HAP-1 (cell line): ENCODE data around the gene RNASE1.

Experiments
- DNase-seq, 2 experiments: peaks; one replicate each; pipeline ENCODE4 v3.0.0-alpha.2; 2016 to 2020; ENCODE audit warnings: low spot score in 2 of 2
- H3K27me3 ChIP-seq: fragments of 250-450 bp; sonication (Bioruptor Pico); 2 replicates; pipeline ENCODE4 v1.5.1; 2020; ENCODE audit warnings: low read depth, mild to moderate bottlenecking, moderate library complexity
- H3K36me3 ChIP-seq: fragments of 250-450 bp; sonication (Bioruptor Pico); replicated peaks from 2 replicates; pipeline ENCODE4 v1.5.1; 2020; ENCODE audit warnings: mild to moderate bottlenecking
- H3K4me1 ChIP-seq: fragments of 250-450 bp; sonication (Bioruptor Pico); 2 replicates; pipeline ENCODE4 v1.5.1; 2020; ENCODE audit warnings: mild to moderate bottlenecking
- H3K4me3 ChIP-seq: fragments of 250-450 bp; sonication (Bioruptor Pico); 2 replicates; pipeline ENCODE4 v1.5.1; 2020; ENCODE audit warnings: mild to moderate bottlenecking, moderate library complexity
- H3K9me3 ChIP-seq: fragments of 250-450 bp; sonication (Bioruptor Pico); 2 replicates; pipeline ENCODE4 v1.5.1; 2020; ENCODE audit warnings: mild to moderate bottlenecking, moderate library complexity
- in situ Hi-C: fragments of 300-500 bp; cut with MboI; formaldehyde crosslinking; loops from 3 replicates; pipeline ENCODE4 v1.14.3; 2020; ENCODE audit warnings: low sequenced_read_pairs, inconsistent platforms, mixed read lengths

The RNASE1 gene

DNA sequence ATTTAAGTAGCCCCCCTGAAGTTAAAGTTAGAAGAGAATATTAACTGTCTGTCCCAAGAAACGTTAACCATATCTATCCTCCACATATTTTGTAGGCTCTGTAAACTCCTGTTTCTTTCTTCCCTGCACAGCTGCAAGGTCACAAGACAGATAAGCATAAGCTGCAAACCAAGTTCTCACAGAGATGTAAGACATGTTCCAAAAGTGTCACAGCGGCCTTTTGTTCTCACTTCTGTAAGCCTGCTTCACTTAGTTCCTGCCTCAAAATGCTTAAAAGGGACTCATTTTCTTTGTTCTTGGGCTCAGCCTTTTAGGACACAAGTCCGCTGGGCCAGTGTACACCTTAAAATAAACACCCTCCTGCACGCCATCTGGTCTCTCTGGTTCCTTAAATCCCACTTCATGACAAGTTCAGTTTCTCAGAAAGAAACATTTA is 3.2 kb downstream of the RNASE1 start:
- in situ Hi-C loops = no loop called here
- Histone ChIP-seq H3K4me1 (no peaks in the 10 kb centered on the region), H3K4me3 (no peak overlapping the region), H3K27me3 (no peaks in the 10 kb centered on the region), H3K36me3 (no peaks in the 10 kb centered on the region), H3K9me3 (no peaks in the 10 kb centered on the region)
- DNase-seq = no peak

DNA sequence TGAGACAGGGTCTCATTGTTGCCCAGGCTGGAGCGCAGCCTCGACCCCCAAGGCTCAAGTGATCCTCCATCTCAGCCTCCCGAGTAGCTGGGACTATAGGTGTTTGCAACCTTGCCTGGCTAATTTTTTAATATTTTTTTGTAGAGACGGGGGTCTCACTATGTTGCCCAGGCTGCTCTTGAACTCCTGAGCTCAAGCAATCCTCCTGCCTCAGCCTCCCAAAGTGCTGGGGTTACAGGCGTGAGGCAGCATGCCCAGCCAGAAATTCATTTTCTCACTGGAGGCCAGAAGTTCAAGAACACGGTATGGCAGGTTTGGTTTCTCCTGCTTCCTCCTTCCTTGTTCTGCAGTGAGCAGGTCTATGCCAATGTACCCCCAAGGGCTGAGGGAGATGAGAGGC is 3.7 kb downstream of the RNASE1 start:
- Histone ChIP-seq H3K4me3 (no peak overlapping the region), H3K9me3 (no peaks in the 10 kb centered on the region), H3K4me1 (no peaks in the 10 kb centered on the region), H3K36me3 (no peaks in the 10 kb centered on the region), H3K27me3 (no peaks in the 10 kb centered on the region)
- in situ Hi-C loops = no loop called here
- no peak for DNase-seq

DNA sequence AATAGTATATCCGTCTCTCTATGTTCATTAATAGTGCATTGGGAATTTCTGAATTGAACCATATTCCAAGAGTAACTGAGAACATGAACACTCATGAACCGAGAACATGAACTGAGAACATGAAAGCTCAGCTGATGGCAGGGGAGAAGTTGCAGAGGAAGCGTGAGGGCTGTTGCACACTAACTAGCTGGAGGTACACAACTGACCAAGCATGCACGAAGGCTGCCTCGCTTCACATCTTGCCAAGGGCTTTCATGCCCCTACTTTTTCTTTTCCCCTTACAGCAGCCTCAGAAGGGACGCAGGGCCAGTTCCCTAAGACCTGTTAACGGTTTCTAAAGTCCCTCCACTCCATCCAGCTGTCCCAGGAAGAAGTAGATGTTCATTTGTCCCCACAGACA is 4.3 kb downstream of the RNASE1 start:
- no peak overlapping the region for H3K4me3 ChIP-seq
- no peaks in the 10 kb centered on the region for H3K4me1 ChIP-seq
- H3K27me3 ChIP-seq = no peaks in the 10 kb centered on the region
- DNase-seq = no peak
- no peaks in the 10 kb centered on the region for H3K36me3 ChIP-seq
- in situ Hi-C loops = no loop called here
- no peaks in the 10 kb centered on the region for H3K9me3 ChIP-seq

DNA sequence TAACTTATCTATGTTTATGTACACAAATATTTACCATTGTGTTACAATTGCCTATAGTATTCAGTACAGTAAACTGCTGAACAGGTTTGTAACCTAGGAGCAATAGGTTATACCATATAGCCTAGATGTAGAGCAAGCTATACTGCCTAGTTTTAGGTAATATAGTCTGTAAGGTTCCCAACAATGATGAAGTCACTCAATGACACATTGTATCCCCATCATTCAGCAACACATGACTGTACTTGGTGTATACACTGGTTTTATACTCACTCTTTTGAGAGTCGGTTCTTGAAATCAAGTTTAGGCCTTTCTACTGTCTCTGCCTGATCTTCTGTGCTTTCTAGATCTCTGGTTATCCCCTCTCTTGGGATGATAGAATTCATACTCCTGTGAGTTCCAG is 5.5 kb downstream of the RNASE1 start:
- H3K4me1 ChIP-seq = no peaks in the 10 kb centered on the region
- H3K4me3 ChIP-seq = no peak overlapping the region
- in situ Hi-C loops = no loop called here
- H3K36me3 ChIP-seq = no peaks in the 10 kb centered on the region
- no peak for DNase-seq
- no peaks in the 10 kb centered on the region for H3K9me3 ChIP-seq
- no peaks in the 10 kb centered on the region for H3K27me3 ChIP-seq

DNA sequence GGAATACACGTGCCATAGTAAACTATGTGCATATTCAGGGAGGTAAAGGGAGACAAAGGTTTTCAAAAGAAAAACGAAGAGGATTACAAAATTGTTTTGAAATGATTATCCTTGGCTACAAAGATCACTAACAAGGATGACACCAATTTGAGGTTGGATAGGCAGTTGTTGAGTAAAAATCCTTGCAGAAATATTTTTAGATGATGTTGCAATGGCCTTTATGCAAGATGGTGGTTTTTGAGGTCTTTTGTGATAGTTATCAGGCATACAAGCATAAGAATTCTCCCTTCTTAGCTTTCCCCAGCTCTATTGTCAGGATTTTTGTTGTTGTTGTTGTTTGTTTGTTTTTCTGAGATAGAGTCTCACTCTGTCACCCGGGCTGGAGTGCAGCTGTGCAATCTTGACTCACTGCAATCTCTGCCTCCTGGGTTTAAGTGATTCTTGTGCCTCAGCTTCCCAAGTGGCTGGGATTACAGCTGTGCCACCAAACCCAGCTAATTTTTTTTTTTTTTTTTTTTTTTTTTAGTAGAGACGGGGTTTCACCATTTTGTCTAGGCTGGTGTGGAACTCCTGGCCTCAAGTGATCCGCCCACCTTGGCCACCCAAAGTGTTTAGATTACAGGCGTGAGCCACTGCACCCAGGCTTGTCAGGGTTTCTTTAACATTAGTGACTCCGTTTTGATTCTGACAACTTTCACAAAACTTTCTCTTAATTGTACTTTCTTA is 7.8 kb downstream of the RNASE1 start:
- Histone ChIP-seq H3K4me3 (no peak overlapping the region), H3K4me1 (no peaks in the 10 kb centered on the region), H3K36me3 (no peaks in the 10 kb centered on the region), H3K9me3 (no peaks in the 10 kb centered on the region), H3K27me3 (no peaks in the 10 kb centered on the region)
- DNase-seq = no peak
- in situ Hi-C loops = no loop called here

DNA sequence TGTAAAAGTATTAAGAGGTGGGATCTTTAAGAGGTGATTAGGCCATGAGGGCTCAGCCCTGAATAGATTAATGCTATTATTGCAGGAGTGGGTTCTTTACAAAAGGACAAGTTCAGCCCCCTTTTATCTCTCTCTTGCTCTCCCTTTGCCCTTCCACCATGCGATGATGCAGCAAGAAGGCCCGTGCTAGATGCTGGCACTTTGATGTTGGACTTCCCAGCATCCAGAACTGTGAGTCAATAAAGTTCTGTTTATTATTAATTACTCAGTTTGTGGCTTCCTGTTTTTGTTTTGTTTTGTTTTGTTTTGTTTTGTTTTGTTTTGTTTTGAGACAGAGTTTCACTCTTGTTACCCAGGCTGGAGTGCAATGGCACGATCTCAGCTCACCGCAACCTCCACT is 10.1 kb downstream of the RNASE1 start:
- no peaks in the 10 kb centered on the region for H3K27me3 ChIP-seq
- DNase-seq = no peak
- in situ Hi-C loops = no loop called here
- no peaks in the 10 kb centered on the region for H3K36me3 ChIP-seq
- H3K4me3 ChIP-seq = no peak overlapping the region
- H3K9me3 ChIP-seq = no peaks in the 10 kb centered on the region
- H3K4me1 ChIP-seq = no peaks in the 10 kb centered on the region

DNA sequence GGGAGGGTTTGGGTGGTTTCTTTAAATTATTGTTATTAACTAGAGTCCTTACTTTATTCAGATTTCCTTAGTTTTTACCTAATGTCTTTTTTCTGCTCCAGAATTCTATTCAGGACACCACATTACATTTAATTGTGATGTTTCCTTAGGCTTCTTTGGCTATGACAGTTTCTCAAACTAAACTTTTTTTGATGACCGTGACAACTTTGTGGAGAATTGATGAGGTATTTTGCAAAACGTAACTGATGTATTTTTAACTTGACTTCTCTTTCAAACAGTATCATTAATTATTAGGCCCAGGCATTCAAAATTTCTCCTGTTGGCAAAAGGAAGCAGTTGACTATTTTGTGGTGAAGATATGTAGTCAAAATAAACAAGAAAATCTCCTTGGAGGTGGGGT is 11.0 kb downstream of the RNASE1 start:
- Histone ChIP-seq H3K4me3 (no peak overlapping the region), H3K27me3 (no peaks in the 10 kb centered on the region), H3K36me3 (no peaks in the 10 kb centered on the region), H3K9me3 (no peaks in the 10 kb centered on the region), H3K4me1 (no peaks in the 10 kb centered on the region)
- DNase-seq = no peak
- in situ Hi-C loops = no loop called here

DNA sequence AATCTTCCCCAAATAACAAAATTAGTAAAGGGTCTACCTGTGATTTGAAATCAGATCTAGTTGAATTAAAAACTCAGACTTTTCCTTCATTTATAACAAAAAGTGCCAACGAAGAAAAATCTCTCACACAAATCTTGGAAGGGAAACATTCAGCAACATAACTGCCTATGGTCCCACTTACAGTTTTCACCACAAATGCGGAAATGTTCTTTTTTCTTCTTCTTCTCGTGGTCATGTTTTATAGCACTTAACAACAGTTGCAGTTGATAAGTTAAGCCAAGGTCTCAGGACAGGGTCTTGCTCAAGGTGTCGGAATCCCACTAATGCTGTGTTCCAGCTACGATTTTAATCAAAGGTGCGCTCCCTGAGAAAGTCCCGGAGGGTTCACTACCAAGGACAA is 11.5 kb downstream of the RNASE1 start:
- H3K4me3 ChIP-seq = no peak overlapping the region
- H3K36me3 ChIP-seq = no peaks in the 10 kb centered on the region
- DNase-seq = no peak
- H3K9me3 ChIP-seq = no peaks in the 10 kb centered on the region
- no peaks in the 10 kb centered on the region for H3K27me3 ChIP-seq
- in situ Hi-C loops = no loop called here
- no peaks in the 10 kb centered on the region for H3K4me1 ChIP-seq

DNA sequence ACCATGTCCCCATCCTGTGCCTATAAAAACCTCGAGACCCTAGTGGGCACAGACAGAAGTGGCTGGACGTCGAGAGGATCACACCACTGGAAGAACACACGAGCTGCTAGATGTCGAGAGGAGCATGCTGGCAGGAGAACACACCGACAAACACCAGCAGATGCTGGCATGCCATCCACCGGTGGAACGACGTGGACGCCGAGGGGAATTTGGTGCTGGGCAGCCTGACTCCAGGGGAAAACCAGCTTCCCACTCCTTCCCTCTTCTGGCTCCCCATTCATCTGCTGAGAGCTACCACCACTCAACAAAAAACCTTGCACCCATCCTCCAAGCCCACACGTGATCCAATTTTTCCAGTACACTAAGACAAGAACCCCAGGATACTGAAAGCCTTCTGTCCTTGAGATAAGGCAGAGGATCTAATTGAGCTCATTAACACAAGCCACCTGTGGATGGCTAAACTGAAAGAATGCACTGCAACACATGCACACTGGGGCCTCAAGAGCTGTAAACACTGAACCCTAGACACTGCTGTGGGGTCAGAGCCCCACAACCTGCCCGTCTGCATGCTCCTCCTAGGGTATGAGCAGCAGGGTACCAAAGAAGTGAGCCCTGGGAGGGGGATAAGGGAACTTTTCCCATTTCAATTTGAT is 12.1 kb downstream of the RNASE1 start:
- Histone ChIP-seq H3K4me1 (no peaks in the 10 kb centered on the region), H3K9me3 (no peaks in the 10 kb centered on the region), H3K27me3 (no peaks in the 10 kb centered on the region), H3K4me3 (no peak overlapping the region), H3K36me3 (no peaks in the 10 kb centered on the region)
- in situ Hi-C loops = no loop called here
- DNase-seq = no peak

DNA sequence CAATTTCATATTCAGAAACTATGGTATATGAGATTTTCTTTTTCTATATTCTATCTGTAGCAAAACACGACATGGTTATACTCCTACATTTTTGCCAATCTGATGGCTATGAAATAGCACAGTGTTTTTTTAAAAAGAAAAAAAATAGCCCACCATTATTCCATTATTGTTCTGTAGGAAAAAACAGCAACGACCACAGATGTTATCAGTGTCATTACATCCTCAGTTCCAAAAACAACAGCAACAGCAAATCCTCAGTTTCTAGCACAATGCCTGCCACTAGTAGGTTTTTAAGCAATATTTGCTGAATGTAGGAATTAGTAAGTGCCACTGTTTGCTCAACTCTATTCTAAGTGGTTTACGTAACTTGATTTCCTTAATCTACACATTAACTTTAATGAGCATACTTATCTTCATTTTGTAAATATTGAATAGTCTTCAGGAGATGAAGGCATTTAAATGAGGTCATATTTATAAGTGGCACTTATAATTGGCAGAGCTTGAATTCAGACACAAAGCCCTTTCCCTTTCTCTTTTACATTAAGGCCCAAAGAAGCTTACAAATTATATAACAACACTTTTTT is 13.3 kb downstream of the RNASE1 start:
- Histone ChIP-seq H3K4me3 (no peak overlapping the region), H3K27me3 (no peaks in the 10 kb centered on the region), H3K9me3 (no peaks in the 10 kb centered on the region), H3K4me1 (no peaks in the 10 kb centered on the region), H3K36me3 (no peaks in the 10 kb centered on the region)
- no peak for DNase-seq
- in situ Hi-C loops = no loop called here

DNA sequence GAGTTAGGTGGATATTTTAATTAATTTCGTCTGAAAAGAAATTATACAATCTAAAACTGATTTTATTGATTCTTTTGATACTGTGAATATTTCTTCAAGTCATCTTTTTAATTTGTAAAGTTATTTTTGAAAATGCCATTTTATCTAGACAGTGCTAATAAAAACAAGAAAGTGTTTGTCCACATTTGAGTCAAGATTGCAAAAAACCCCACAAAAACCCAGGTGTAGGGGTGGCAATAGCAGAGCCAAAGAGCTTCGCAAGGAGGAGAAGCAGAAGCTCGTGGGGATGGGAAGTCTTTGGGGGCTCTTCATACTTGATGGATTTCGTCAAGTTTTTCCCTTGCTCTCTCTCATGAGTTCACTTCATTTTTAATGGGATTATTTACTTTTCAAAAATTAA is 15.6 kb downstream of the RNASE1 start:
- Histone ChIP-seq H3K4me1 (no peaks in the 10 kb centered on the region), H3K4me3 (no peak overlapping the region), H3K36me3 (no peaks in the 10 kb centered on the region), H3K27me3 (no peaks in the 10 kb centered on the region), H3K9me3 (no peaks in the 10 kb centered on the region)
- DNase-seq = no peak
- in situ Hi-C loops = no loop called here

DNA sequence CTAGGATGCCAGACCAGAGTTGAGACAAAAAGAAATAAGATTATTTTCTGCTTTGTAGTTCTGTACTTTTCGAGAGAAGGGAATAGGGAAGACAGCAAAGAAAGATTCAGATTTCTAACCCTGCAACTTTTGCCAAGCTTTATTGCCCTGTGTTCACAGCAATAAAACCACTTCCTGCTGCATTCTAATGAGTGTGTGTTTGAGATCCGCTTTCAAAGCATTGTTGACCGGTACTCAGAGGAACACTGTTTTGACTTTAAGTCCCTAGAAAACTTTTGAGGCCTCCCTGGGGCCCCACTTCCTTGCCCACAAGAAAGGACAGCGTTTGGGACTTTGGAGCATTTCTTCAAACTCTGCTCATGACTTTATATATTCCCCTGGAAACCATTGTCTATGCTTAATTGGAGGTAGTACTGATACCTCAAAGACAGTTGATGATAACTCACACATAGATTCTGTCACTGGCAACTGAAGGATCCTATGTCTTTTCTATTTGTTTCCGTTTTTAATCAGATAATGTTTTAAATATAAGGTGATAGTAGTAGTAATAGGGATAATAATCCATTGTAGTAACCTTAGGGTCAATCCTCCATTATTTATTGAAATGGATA is 20.3 kb downstream of the RNASE1 start:
- DNase-seq = no peak
- in situ Hi-C loops = no loop called here
- H3K9me3 ChIP-seq = no peaks in the 10 kb centered on the region
- H3K4me3 ChIP-seq = no peak overlapping the region
- no peaks in the 10 kb centered on the region for H3K4me1 ChIP-seq
- H3K36me3 ChIP-seq = no peaks in the 10 kb centered on the region
- peaks cover 4% of the 10 kb centered on the region; the same call in 1 of the 2 replicates for H3K27me3 ChIP-seq

DNA sequence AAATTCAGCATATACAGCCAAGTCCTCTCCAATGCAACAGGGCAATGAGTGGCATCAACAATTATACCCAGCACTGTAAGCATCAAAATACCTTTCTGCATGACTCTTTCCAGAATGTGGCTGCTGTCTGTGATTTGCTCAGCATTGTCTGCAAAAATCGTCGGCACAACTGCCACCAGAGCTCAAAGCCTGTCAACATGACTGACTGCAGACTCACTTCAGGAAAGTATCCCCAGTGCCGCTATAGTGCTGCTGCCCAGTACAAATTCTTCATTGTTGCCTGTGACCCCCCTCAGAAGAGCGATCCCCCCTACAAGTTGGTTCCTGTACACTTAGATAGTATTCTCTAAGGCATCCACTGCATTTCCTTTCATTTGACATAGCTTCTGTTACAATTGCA is 20.8 kb downstream of the RNASE1 start:
- in situ Hi-C loops = no loop called here
- DNase-seq = no peak
- peaks cover 4% of the 10 kb centered on the region; the same call in 1 of the 2 replicates for H3K27me3 ChIP-seq
- H3K36me3 ChIP-seq = no peaks in the 10 kb centered on the region
- no peak overlapping the region for H3K4me3 ChIP-seq
- no peaks in the 10 kb centered on the region for H3K4me1 ChIP-seq
- no peaks in the 10 kb centered on the region for H3K9me3 ChIP-seq

DNA sequence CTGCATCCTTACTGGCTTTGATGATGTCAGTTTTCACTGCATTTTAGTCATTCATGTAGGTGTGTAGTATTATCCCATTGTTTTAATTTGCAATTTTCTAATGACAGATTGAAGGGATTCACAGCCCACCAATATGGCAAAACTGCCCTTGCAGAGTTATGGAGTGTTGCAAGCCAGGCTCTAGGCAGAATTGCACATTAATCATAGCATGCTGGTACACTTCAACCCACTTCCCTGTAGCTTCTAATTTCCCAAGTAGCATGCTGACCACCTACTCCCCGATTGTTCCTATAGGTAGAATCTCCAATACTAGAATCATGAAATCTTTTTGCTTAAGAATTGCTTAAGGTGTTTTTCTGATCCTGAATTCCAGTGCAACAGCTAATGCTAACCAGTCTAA is 26.7 kb downstream of the RNASE1 start:
- Histone ChIP-seq H3K9me3 (no peaks in the 10 kb centered on the region), H3K27me3 (peaks cover 8% of the 10 kb centered on the region), H3K4me3 (no peak overlapping the region), H3K4me1 (no peaks in the 10 kb centered on the region), H3K36me3 (no peaks in the 10 kb centered on the region)
- DNase-seq = no peak
- in situ Hi-C loops = no loop called here
